ENCODE data around the gene INTS14. TPM values are rescaled to one million over a fixed set of nuclear protein-coding genes. Genes with fewer than 3 reads are reported as not detected.

INTS14 gene
- total and polyA plus RNA-seq, 2 of the 8 experiments (the other 6 are each of a cell fraction or from before 2014, with no cell fraction given), result 33.1 to 33.7 TPM

DNA sequence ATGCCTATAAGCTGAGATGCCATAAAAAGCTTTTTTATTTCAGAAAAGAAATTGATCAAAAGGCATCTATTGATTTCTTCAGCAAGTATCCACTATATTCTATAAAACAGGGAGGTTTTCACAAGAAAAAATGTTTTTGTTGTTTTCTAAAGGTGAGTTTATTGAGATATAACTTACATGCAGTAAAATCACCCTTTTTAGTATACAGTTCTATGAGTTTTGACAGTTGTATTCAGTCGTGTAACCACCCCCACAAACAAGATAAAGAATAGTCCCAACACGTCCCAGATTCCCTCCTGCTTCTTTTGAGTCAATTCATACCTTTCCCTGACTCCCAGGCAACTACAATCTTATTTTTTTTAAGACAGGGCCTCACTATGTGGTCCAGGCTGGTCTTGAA is 7.8 kb downstream of the INTS14 start:
- Histone ChIP-seq H2BK5ac (ENCODE audit: low read depth, low read length) (no peak overlapping the region), H3K14ac (ENCODE audit: insufficient read length) (no peak overlapping the region), H3K18ac (ENCODE audit: extremely low read depth, low read length) (no peak overlapping the region), H2BK15ac (ENCODE audit: low read length) (no peak overlapping the region), H3K4me3 (ENCODE audit: extremely low read depth in 1 of 4, insufficient read depth in 2 of 4, low read depth in 3 of 4, low read length in 4 of 4) (no peak overlapping the region), H4K5ac (ENCODE audit: insufficient read length, low read depth, low read length) (no peak overlapping the region), H3K4me1 (replicated peaks in 1 of 4; ENCODE audit: control insufficient read depth in 3 of 4, insufficient read depth in 4 of 4, low read length in 3 of 4) (no peaks in the 10 kb centered on the region), H3K79me1 (ENCODE audit: low read depth, low read length) (no peaks in the 10 kb centered on the region), H3K27me3 (replicated peaks in 1 of 4; ENCODE audit: control insufficient read depth in 3 of 4, extremely low read depth in 1 of 4, insufficient read depth in 3 of 4, low read length in 3 of 4) (no peaks in the 10 kb centered on the region), H2BK120ac (replicated peaks; ENCODE audit: low read depth, low read length) (no peak overlapping the region), H2AFZ (ENCODE audit: low read length) (no peak overlapping the region), H4K91ac (replicated peaks; ENCODE audit: insufficient read length, low read length) (no peak overlapping the region), H3K36me3 (ENCODE audit: control insufficient read depth in 2 of 4, insufficient read depth in 4 of 4, low read length in 3 of 4) (peaks cover 2 to 46% (median 17%) of the 10 kb centered on the region in 4 experiments; a peak in 6 of 8 replicates), H3K27ac (ENCODE audit: low read depth, low read length) (no peak overlapping the region), H4K20me1 (replicated peaks in 1 of 2; ENCODE audit: control insufficient read depth in 1 of 2, insufficient read depth in 2 of 2, low read length in 2 of 2) (peaks cover 0 to 2% of the 10 kb centered on the region in 2 experiments), H3K23me2 (ENCODE audit: low read depth, low read length) (no peaks in the 10 kb centered on the region), H2AK5ac (ENCODE audit: low read depth, low read length) (no peak overlapping the region), H2BK20ac (ENCODE audit: low read length) (no peak overlapping the region), H2BK12ac (ENCODE audit: low read depth, low read length) (no peak overlapping the region), H3K4me2 (ENCODE audit: insufficient read depth in 1 of 2, low read depth in 2 of 2, low read length in 2 of 2) (no peak overlapping the region), H3K4ac (replicated peaks; ENCODE audit: insufficient read length, low read depth, low read length) (no peak overlapping the region), H4K8ac (ENCODE audit: extremely low read depth, insufficient read depth, low read length) (no peak overlapping the region), H3K9ac (replicated peaks in 1 of 4; ENCODE audit: extremely low read depth in 1 of 4, low read depth in 3 of 4, low read length in 3 of 4) (no peak overlapping the region), H3K23ac (ENCODE audit: insufficient read length) (no peak overlapping the region), H3K79me2 (ENCODE audit: control insufficient read depth in 1 of 2, insufficient read depth in 2 of 2, low read length in 2 of 2) (peaks cover 0 to 13% of the 10 kb centered on the region in 2 experiments; a peak in 2 of 4 replicates), H3K56ac (replicated peaks; ENCODE audit: insufficient read length, low read depth, low read length) (no peak overlapping the region), H3K9me3 (ENCODE audit: insufficient read depth in 2 of 2, low read depth in 1 of 2, low read length in 1 of 2) (no peaks in the 10 kb centered on the region)
- DNase-seq (ENCODE audit: low read depth in 1 of 2, low spot score in 2 of 2) (no peak), FAIRE-seq (no peak)
- TF ChIP-seq SRF (IDR thresholded peaks at IDR 0.05; ENCODE audit: low read depth, low read length), result no peak
- TF ChIP-seq TAF7 (optimal IDR thresholded peaks at IDR 0.05; ENCODE audit: borderline replicate concordance, low read depth, low read length), result no peak
- TF ChIP-seq PHF8 (conservative IDR thresholded peaks at IDR 0.05; ENCODE audit: low read depth, low read length), result no peak
- no peak for TF ChIP-seq YY1 (IDR thresholded peaks at IDR 0.05; ENCODE audit: low read depth, low read length)
- TF ChIP-seq NRF1 (IDR thresholded peaks at IDR 0.05; ENCODE audit: low read depth, low read length), result no peak
- no peak for TF ChIP-seq EGR1 (IDR thresholded peaks at IDR 0.05; ENCODE audit: borderline replicate concordance, low read depth, low read length)
- ChIA-PET CTCF (ENCODE audit: partially characterized antibody) (no interaction called here), POLR2A (ENCODE audit: partially characterized antibody) (interaction anchor here (0.6 kb wide), 2 partner anchors 307 to 709 kb away, joined by 3 read pairs; no protein-coding TSS in a partner anchor)
- WGBS, 2 experiments (ENCODE audit: extremely low coverage in 1 of 2, insufficient coverage in 1 of 2, insufficient read length in 1 of 2, insufficient replicate concordance in 2 of 2, low coverage in 1 of 2, low lambda C conversion rate in 2 of 2, missing lambda C conversion rate in 1 of 2), result 77% methylated on average over 2 of the region's 2 CpGs; no CpG with 5 or more reads in 1 of the 2 experiments
